GM12872 (cell line): Measurements from ENCODE around the gene PTX4.

Experiments used
- CTCF ChIP-seq: IDR thresholded peaks from 3 replicates; pipeline ENCODE4 v1.5.1; 2011; ENCODE audit warnings: low read depth, mild to moderate bottlenecking, low read length, moderate library complexity; ENCODE audit not compliant: insufficient read depth

Gene PTX4

GRCh38 chr16:1492082-1492922, 3.6 kb upstream of the PTX4 start:
- no peak for TF ChIP-seq CTCF

GRCh38 chr16:1491327-1491726, 2.6 kb upstream of the PTX4 start:
- no peak for TF ChIP-seq CTCF

GRCh38 chr16:1489077-1489476, 333 bp upstream of the PTX4 start:
- no peak for TF ChIP-seq CTCF

- TF ChIP-seq CTCF = no peak
Measured at GRCh38 chr16:1488054-1488601, 616 bp downstream of the PTX4 start.

- TF ChIP-seq CTCF = no peak
Measured at GRCh38 chr16:1487395-1488053, 1.2 kb downstream of the PTX4 start.

- no peak for TF ChIP-seq CTCF
Measured at GRCh38 chr16:1486551-1487390, 2.0 kb downstream of the PTX4 start.
